AG04449 (cell line): ENCODE data around the gene NAALADL2.

Experiments used
- CTCF ChIA-PET: fragments of 350-600 bp; formaldehyde crosslinking; extraction: SDS; loops from one replicate; lab custom pipeline; 2021; ENCODE audit warnings: antibody characterized with exemption; lab: Yijun Ruan, JAX
- POLR2A ChIA-PET: fragments of 400-600, 350-600 bp; formaldehyde crosslinking; extraction: SDS; loops from one replicate; lab custom pipeline; 2020; ENCODE audit warnings: antibody characterized with exemption, inconsistent platforms; lab: Yijun Ruan, JAX
- DNase-seq: peaks from one replicate; pipeline ENCODE4 v3.0.0-alpha.2; 2010; ENCODE audit warnings: low read depth, low spot score
- H3K4me3 ChIP-seq: 2 replicates; pipeline ENCODE4 v1.5.1; 2011; ENCODE audit warnings: low read depth, mild to moderate bottlenecking, control low read depth, low read length
- TF ChIP-seq, protein P1 (sequence below): IDR thresholded peaks from one replicate; pipeline ENCODE4 v1.5.1; 2011; ENCODE audit warnings: mild to moderate bottlenecking, moderate library complexity, low read length, control low read depth, inconsistent platforms; ENCODE audit not compliant: insufficient read depth; ENCODE audit errors: missing control alignments

The NAALADL2 gene

DNA sequence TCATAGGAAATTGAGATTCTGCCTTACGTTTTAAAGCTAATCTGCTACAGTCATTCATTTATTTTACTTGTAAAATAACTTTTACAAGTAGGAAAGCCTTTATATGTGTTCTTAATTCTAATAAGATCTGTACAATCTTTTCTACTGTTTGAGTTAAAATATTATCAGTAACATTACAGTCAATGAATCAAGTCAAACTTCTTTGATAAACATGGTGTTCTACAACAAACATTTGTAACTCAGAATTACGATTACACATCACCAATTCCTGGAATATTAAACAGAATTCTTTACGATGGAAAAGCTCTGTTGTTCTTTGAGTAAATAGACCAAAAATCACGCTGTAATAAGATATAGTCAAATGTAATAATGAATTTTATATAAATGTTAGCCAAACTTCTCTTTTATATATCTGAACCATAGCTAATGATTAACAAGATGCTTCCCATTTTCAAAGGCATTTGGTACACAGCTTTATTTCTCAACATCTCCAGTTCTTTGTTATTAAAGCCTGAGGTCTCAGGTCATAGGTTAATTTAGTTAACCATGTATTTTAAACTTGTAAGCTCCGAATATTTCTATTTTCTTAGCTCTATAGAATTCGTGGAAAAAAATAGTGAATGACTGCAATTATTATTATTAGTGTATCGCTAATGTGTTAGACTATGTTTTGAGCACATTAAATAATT lies 232.4 kb downstream of the NAALADL2 start:
- TF ChIP-seq, protein P1, sequence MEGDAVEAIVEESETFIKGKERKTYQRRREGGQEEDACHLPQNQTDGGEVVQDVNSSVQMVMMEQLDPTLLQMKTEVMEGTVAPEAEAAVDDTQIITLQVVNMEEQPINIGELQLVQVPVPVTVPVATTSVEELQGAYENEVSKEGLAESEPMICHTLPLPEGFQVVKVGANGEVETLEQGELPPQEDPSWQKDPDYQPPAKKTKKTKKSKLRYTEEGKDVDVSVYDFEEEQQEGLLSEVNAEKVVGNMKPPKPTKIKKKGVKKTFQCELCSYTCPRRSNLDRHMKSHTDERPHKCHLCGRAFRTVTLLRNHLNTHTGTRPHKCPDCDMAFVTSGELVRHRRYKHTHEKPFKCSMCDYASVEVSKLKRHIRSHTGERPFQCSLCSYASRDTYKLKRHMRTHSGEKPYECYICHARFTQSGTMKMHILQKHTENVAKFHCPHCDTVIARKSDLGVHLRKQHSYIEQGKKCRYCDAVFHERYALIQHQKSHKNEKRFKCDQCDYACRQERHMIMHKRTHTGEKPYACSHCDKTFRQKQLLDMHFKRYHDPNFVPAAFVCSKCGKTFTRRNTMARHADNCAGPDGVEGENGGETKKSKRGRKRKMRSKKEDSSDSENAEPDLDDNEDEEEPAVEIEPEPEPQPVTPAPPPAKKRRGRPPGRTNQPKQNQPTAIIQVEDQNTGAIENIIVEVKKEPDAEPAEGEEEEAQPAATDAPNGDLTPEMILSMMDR: no peak
- H3K4me3 ChIP-seq: no peak overlapping the region
- POLR2A ChIA-PET: no interaction called here
- CTCF ChIA-PET: no interaction called here
- DNase-seq: no peak

DNA sequence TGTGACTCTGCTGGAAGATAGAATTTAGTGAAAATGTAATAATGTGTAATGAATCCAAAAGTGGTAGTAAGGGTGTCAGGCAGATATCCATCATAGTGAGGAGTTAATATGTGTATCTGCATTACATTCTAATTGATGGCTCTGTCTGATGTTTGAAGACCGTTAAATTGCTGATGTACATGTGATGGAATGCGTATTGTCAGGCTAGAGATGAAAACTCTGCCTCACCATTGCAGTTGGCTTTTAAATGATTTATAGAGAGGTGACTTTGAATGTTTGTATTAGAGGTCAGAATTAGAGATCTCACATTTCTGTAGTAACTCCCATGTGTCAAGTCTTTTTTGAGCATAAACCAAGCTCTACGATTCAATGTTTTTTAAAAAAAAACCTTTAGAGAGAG lies 234.6 kb downstream of the NAALADL2 start:
- no peak overlapping the region for H3K4me3 ChIP-seq
- ChIA-PET CTCF (interaction anchor here (1.0 kb wide), 1 partner anchor 10 kb away, joined by 3 read pairs; no protein-coding TSS in a partner anchor), POLR2A (no interaction called here)
- no peak for DNase-seq
- TF ChIP-seq, protein P1: no peak

DNA sequence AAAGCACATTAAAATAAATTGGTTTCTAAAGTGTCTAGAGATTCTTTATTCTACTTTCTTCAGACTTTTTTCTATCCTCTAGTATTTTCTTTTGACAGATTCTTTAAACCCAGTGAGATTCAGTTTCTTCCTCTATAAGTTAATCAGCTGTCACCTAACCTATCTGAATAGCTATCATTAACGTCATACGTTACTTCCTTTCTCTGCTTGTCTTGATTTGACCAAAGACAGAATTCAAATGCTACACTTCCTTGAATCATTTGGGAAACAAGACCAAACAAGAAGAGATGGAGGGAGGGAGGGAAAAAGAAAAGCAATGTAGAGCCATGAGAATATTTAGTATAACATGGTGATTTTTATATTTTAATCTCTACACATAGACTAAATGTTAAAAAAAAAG lies 235.2 kb downstream of the NAALADL2 start:
- TF ChIP-seq, protein P1: no peak
- ChIA-PET POLR2A (no interaction called here), CTCF (no interaction called here)
- no peak for DNase-seq
- H3K4me3 ChIP-seq: no peak overlapping the region

DNA sequence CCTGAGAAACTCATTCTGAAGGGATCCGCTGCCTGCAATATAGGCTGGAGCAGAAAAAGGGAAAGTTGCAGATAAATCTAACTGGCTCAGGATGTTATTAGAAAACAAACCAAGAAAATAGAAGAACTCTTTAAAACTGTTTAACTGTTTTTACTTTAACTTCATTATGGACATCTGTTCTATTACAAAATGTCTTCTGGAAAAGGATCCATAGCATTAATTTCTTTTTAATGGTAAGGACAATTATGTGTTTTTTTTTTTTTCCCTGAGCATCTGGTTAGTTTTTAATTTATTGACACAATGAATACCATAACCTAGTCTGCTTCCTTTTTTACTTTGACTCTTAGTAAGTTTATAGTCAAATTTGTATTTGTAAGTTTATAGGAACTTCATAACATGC lies 239.5 kb downstream of the NAALADL2 start:
- POLR2A ChIA-PET: no interaction called here
- CTCF ChIA-PET: no interaction called here
- H3K4me3 ChIP-seq: no peak overlapping the region
- TF ChIP-seq, protein P1: no peak
- no peak for DNase-seq

DNA sequence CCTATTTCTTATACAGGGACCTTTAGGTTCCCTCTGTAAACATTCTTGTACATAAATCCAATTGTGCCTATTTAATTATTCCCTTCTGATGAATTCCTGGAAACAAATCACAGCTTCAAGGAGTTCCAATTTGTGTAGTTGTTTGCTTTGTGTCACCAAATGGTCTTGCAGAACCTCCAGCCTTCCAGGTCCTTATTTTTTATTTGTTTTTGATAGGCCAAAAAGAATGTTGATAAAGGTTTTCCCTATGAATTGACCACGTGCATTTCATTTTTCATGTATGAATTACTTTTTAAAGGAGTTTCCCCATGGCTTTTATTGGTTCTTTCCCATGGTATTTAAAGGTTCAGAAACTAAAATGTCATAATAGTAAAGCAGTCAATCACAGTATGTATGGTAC lies 243.0 kb downstream of the NAALADL2 start:
- no peak overlapping the region for H3K4me3 ChIP-seq
- TF ChIP-seq, protein P1: no peak
- ChIA-PET POLR2A (no interaction called here), CTCF (no interaction called here)
- DNase-seq: no peak

DNA sequence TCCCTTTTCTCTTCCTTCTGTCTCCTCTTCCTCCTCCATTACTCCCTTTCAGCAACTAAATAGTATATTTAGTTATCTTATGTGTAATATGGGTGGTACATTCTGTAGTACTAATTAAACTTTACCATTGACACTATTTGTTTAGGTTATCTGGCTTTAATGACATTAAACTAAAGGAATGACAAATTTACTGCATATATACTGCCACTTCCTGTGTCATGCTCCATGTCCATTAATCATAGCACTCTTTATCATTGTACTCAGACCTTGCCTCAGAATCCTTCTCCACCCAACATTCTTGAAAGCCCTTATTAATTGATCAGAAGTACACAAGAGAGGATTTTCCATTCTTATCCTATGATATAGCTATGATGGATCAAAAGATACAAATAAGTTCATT lies 244.2 kb downstream of the NAALADL2 start:
- TF ChIP-seq, protein P1: no peak
- no peak overlapping the region for H3K4me3 ChIP-seq
- ChIA-PET CTCF (no interaction called here), POLR2A (no interaction called here)
- no peak for DNase-seq
